Vagina (tissue), 2 donors: ENCODE data around the gene GCHFR.

Source experiments
- POLR2A ChIP-seq, 2 donors: fragments of 450-650 bp; IDR thresholded peaks; one replicate each; pipeline ENCODE4 v1.6.1; 2017; ENCODE audit warnings: antibody characterized with exemption in 2 of 2, mild to moderate bottlenecking in 2 of 2, moderate library complexity in 2 of 2
- POLR2AphosphoS5 ChIP-seq, 2 donors: sonication (generic); formaldehyde crosslinking; IDR thresholded peaks; one replicate each; pipeline ENCODE4 v1.9.0; 2017; ENCODE audit warnings: antibody characterized with exemption in 2 of 2, mild to moderate bottlenecking in 2 of 2, low read depth in 1 of 2; ENCODE audit not compliant: insufficient read depth in 1 of 2
- TF ChIP-seq, protein P1 (sequence below), 3 experiments: fragments of 450-650 bp in 2 of 3; fragments of 200-600 bp in 1 of 3; sonication (generic) in 1 of 3; IDR thresholded peaks; one replicate each; pipeline ENCODE4 v1.5.1; 2017 to 2019; ENCODE audit warnings: antibody characterized with exemption in 3 of 3, mild to moderate bottlenecking in 2 of 3, moderate library complexity in 2 of 3

DNA sequence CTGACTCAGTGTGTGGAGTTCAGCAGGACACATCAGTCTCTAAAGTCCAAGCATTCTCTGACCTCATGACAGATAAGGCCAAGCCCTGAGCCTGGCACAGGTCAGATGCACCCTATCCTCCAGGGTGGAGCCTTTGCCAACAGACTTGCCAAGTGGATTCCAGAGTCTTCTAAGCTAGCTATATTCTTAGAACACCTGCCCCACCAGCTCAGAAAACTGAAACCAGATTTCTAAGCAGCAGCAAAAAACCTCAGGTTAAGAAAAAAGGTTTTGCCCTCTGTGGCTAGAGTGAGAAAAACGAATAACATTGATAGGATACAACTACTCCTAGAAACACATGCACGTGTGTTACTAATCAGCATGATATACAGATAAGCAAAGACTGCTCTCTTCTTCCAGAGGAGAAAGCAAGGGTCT, 20.4 kb upstream of the GCHFR start:
- TF ChIP-seq, protein P1, sequence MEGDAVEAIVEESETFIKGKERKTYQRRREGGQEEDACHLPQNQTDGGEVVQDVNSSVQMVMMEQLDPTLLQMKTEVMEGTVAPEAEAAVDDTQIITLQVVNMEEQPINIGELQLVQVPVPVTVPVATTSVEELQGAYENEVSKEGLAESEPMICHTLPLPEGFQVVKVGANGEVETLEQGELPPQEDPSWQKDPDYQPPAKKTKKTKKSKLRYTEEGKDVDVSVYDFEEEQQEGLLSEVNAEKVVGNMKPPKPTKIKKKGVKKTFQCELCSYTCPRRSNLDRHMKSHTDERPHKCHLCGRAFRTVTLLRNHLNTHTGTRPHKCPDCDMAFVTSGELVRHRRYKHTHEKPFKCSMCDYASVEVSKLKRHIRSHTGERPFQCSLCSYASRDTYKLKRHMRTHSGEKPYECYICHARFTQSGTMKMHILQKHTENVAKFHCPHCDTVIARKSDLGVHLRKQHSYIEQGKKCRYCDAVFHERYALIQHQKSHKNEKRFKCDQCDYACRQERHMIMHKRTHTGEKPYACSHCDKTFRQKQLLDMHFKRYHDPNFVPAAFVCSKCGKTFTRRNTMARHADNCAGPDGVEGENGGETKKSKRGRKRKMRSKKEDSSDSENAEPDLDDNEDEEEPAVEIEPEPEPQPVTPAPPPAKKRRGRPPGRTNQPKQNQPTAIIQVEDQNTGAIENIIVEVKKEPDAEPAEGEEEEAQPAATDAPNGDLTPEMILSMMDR (IDR thresholded peaks at IDR 0.05), result no peak
- no peak for TF ChIP-seq POLR2AphosphoS5 (IDR thresholded peaks at IDR 0.05; ENCODE audit: insufficient read depth in 1 of 2, low read depth in 1 of 2)
- no peak for TF ChIP-seq POLR2A (IDR thresholded peaks at IDR 0.05)
